Erythroblast (primary cell): ENCODE data around the gene SLC25A18.

Source experiments
- GATA1 ChIP-seq: IDR thresholded peaks from 2 replicates; pipeline ENCODE4 v1.6.1; 2011; ENCODE audit warnings: low read depth, mild to moderate bottlenecking, control low read depth, low read length, moderate library complexity
- POLR2A ChIP-seq: IDR thresholded peaks from 2 replicates; pipeline ENCODE4 v1.6.1; 2011; ENCODE audit warnings: mild to moderate bottlenecking, low read length

DNA sequence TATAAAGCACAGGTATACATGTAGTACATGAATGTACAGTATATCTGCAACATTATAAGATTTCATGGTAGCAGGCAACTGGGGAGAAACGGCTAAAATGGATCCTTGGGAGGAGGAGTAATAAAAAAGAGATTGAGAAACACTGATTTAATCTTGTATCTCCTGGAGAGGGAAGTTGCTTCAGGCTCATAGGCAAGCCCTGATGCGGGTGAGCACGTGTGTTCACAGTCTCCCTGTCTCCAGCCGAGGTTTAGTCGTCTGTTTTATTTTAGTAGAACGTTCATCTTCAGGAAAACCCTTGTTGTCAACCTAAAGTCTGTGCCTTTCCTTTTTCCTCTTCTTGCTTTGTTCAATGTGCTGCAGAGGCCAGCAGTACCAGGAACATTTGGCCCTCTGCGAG, 21.8 kb upstream of the SLC25A18 start:
- TF ChIP-seq POLR2A (no peak), GATA1 (no peak)
